ENCODE data around the gene SPATA9. TPM values are rescaled to one million over a fixed set of nuclear protein-coding genes. Genes with fewer than 3 reads are reported as not detected.

Gene SPATA9
- total RNA-seq, 1 donor from 2014 or later: not detected

DNA sequence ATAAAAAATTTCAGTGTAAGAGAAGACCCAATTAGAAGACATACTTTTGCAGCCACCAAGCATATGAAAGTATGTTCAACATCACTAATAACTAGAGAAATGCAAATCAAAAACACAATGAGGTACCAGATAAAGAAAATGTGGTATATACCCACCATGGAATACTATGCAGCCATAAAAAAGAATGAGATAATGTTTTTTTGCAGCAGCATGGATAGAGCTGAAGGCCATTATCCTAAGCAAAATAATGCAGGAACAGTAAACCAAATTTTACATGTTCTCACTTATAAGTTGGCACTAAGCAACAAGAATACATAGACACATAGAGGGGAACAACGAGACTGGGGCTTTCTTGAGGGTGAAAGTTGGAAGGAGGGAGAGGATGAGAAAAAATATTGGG is 6.9 kb upstream of the SPATA9 start:
- no peak for DNase-seq (ENCODE audit: extremely low read depth, low read depth, low spot score)

DNA sequence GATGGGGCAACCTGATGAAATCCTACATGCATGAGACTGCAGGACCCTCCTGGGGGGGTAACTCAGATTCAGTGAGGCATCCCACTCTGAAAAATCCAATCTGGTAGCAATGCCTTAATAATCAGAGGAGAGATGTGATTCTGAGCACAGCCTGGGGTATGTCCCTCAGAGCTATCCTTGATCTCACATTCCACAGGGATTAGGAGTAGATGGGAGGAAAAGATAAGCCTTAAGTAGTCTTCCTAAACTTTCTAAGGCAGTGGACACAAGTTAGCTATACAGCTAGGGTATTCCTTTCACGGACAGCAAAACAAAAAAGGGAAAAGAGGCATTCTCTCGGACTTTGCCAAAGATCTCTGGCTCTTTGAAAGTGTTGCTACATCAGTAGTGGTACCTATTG is 3.9 kb upstream of the SPATA9 start:
- no peak for DNase-seq (ENCODE audit: extremely low read depth, low read depth, low spot score)

DNA sequence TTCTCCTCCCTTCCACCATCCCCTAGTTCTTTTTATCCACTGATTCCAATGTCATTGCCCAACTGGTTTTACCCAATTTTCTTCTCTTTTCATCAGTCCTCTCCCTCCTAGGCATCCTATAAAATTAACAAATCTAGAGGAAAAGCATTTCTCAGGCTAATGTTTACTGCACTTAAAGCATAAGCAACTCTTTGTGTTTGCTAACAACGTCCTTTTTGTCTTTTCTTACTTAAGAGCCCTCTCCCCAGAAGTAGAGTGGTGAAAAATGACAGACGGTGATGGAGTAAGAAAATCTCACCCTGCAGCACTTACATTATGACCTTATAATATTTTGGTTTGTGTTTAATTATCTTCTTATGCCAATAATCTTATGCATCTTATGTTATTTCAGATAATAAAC is 1.6 kb upstream of the SPATA9 start:
- no peak for DNase-seq (ENCODE audit: extremely low read depth, low read depth, low spot score)

DNA sequence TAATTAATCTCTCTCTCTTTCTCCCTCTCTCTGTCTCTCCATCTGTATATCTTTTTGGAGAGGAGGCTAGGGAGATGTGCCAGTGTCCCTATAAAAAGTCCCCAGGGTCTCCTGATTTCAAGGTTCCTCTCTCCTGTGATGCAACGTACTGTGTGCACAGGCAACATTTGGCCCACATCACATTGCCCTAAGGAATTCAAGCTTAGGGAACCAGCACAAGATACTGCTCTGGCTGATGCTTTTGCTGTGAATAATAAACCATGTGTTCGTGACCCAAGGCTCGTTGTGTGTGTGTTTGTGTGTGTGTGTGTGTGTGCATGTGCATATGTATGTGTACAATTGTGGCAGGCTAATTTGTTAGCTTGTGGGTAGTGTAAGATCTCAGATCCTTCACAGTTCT is 9.7 kb downstream of the SPATA9 start:
- no peak for DNase-seq (ENCODE audit: extremely low read depth, low read depth, low spot score)

DNA sequence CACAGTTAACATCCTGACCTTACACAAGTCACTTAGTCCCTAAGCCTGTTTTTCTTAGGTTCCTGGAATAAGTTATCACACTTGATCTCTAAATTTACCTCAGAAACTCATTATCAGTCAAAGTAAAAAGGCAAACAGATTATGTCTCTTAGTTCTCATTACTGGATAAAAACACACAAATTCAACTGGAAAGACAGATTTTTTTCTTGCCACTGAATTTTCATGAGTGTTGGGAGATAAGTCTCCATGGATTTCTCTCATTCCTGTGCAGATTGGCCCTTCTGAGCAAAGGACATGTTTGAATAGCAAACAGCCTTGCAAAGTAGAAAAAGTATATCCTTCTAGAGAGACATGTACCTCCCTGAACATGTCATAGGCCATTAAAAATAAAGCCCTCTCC is 10.2 kb downstream of the SPATA9 start:
- no peak for DNase-seq (ENCODE audit: extremely low read depth, low read depth, low spot score)

DNA sequence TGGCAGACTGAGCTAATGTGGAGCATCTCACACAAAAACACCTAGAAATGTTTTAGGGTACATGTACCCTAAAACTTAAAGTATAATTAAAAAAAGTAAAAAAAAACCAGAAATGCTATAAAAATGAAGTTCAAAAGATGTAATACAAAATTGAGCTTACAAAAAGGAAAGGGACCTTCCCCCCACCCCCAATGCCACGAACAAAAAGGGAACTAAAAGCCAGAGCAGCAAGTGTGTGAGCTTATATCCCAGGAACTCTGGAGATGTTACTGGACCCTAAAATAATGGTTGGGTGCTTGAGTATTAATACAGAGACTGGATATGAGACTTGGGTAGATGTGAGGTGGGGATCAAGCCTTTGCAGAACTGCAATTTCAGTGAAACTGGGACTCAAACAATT is 11.0 kb downstream of the SPATA9 start:
- DNase-seq (ENCODE audit: extremely low read depth, low read depth, low spot score): no peak

DNA sequence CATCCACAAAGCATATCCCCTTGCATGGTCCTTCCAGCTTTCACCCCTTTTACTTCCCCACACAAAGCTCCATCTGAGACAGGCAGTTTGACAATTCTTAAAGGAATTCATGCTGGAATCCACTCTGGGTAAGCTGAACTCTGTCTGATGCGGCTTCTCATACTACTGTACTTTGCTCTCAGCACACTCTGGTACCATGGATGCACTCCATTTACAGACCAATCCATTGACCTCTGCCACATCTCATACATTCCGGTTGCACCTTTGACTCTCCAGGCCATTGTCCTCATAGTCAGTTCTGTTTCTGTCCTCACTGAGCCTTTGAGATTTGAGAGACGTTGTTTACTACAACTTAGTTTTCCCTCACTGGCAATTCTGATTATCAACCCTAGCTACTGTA is 12.2 kb downstream of the SPATA9 start:
- no peak for DNase-seq (ENCODE audit: extremely low read depth, low read depth, low spot score)

DNA sequence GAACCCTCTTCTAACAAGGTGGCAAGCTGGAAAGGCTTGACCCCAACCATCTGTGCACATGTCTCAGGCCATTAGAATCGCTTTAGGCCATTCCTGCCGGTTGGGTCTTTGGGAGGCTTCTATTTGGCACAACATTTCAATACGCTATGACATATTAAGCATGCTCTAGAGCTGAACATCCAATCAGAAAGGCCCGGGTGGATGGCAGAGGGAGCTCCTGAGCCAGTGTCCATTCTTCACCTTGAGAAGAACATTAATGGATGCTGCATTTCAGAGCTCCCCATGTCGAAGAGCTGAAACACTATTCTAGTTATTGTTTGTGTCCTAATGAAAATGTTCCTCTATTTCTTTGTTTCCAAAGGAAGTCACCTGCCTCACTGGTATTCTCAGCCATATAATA is 12.8 kb downstream of the SPATA9 start:
- no peak for DNase-seq (ENCODE audit: extremely low read depth, low read depth, low spot score)

DNA sequence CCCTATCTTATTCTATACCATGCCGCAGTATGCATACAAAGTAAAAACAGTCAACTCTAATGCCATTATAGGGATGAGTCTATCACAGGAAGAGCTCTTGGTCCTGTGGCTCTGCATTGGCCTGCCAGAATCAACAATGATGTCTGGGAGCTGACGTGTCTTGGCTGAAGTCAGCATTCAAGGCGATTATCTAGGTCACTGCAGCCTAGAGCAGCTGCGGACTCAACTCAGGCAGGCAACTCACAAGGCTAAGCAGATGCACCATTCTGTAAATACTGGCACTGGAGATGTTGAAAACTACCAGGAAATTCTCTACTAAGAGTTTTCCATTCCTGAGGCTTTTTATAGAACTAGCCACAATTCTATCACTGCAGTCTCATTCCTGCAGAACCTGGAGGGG is 13.3 kb downstream of the SPATA9 start:
- peak; percentile 47 for DNase-seq (ENCODE audit: extremely low read depth, low read depth, low spot score)

DNA sequence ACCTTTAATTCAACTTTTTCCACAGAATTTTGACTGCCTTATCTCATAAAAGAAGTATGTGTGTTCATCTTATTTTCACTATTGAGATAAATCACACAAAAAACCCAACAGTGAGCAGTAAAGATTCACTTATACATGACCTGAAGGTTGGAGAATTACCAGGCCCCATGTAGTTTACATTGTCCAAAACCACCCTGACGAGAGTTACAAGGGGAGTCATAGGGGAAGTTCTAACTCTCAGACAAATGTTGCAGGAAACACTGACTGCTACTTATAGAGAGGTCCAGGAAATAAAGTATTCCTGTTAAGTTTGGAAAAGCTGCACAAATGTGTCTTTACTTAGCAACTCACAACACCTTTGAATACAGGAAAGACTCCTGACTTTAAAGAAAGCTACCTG is 14.1 kb downstream of the SPATA9 start:
- peak; percentile 41 for DNase-seq (ENCODE audit: extremely low read depth, low read depth, low spot score)

DNA sequence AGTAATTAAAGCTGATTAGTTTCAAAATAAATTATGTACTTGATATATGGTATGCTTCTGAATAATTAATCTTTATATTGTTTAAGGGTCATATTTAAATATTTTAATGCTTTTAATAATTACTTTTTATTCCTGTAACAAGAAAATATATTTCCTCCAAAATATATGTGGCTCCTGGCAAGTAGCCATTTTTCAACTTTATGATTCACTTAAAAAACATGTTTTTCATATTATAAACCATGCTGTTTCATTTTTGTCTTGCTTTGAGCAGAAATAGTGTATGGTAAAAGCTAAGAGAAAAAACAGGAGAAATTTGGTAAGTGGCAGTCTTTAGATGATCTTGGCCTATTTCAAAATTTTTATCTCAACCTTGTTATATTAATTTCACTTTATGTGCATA is 14.6 kb downstream of the SPATA9 start:
- DNase-seq (ENCODE audit: extremely low read depth, low read depth, low spot score): no peak

DNA sequence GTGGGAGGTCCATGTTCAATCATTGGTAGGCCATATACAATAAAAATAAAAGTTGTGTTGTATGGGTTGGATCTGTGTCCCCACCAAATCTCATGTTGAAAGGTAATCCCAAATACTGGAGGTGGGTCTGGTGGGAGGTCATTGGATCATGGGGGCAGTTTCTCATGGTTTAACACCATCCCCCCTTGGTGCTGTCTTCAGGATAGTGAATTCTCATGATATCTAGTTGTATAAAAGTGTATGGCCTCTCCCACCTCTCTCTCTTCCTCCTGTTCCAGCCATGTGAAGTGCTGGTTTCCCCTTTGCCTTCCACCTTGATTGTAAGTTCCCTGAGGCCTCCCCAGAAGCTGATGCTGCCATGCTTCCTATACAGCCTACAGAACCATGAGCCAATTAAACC is 15.1 kb downstream of the SPATA9 start:
- no peak for DNase-seq (ENCODE audit: extremely low read depth, low read depth, low spot score)

DNA sequence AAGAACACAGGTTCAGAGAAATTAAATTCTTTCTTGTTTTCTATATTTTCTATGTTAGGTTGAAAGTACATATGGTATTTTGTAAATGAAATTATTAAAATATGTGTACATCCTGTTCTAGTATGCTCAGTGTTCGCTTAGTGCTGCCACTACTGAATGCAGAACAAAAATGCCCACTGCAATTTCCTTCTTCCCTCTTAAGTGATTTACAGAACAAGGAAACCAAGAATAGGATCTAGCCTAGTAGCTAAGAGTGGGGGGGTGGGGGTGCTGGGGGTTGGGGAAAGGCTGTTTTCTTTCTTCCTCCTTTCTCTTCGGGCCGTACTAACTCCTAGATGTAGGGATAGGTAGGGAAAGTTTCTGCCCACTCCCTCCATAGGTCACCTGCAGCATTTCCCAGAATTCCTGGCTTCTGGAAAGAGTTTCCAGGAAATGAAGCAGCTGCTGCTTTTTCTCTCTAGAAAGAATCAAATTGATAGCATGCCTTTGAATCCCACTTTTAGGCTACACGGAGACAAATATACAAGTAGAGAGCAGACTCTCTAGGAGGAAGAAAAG is 15.7 kb downstream of the SPATA9 start:
- DNase-seq (ENCODE audit: extremely low read depth, low read depth, low spot score): no peak

DNA sequence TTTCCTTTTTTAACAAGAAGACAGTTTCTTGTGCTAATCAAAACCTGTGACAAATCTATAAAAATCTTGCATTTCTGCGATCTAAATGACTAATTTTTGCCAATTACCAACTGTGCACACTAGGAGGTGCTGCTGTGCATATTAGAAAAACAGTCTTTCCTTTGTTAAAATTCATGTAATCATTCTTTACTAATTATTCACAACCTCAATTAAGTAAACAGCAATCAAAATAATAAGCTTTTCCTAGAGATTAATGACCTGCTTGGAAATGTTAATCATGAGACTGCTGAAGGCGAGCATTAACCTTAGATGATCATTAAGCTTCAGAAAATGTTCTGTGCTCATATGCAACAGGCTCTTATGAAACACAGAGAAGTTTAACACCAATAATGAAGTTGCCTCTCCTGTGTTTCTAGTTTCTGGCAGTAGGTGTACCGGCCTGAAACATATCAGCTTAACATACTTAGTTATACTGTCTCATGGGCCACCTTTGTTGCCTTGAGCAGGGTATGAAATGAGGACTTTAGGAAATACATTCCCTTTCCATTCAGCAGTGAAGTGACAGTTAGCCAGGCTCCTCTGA is 18.5 kb downstream of the SPATA9 start:
- peak; percentile 36 for DNase-seq (ENCODE audit: extremely low read depth, low read depth, low spot score)

DNA sequence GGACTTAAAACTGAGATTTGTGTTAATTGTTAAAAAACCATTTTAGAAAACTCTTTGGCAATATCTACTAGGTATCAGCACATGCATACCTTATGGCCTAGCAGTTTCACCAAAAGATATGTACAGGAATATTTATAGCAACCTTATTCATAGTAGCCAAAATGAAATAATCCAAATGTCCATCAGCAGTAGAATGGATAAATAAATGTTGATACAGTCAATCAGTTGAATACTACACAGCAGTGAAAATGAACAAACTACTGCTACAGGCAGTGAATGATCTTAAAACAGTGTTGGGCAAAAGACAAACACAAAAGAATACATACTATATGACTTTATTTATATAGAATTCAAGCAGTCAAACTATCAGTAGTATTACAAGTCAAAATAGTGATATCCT is 19.8 kb downstream of the SPATA9 start:
- DNase-seq (ENCODE audit: extremely low read depth, low read depth, low spot score): no peak

DNA sequence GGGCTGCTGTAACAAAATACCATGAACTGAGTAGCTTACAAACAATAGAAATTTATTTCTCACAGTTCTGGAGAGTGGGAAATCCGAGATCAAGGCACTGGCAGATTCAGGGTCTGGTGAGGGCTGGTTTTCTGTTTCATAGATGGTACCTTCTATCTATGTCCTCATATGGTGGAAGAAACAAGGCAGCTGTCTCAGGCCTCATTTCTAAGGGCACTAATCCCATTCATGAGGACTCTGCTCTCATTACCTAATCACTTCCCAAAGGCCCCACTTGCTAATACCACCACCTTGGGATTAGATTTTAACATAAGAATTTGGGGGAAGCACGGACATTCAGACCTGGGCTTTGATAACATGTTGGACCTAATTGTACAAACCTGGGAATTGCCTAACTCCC is 22.7 kb downstream of the SPATA9 start:
- DNase-seq (ENCODE audit: extremely low read depth, low read depth, low spot score): no peak

DNA sequence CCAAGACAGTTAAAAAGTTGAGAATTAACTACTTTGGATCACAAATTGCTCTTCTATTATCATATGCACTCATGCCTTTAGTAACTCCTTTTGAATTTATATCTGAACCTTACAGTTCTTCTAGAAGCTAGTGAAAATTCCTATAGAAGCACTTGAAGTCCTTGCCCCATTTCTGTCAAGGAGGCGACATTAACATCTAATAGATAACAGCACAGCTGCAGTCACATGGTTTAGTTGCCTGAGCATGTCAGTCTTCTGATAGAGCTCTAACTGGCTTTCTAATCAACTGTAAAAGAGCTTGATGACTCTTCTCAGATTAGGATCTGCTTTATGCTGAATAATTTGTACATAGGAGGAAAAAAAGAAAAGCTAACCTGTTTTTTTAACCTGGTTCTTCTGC is 27.2 kb downstream of the SPATA9 start:
- DNase-seq (ENCODE audit: extremely low read depth, low read depth, low spot score): no peak

DNA sequence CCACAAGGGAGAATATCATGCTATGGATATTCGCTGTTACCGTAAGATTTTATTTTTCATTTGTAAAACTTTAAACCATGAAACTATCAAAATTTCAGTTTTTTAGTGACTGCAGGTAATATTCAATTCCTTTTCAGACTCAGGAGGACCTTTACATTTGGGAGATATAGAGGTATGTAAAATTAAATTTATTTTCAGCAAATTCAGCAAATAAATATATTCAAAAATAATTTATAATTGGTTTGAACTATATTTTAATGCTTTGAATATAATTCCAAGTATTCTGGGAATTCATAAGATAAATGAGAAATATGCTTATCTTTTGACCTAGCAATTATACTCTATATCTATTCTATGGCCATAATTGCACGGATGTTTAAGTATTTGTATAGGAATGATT is 28.6 kb downstream of the SPATA9 start:
- no peak for DNase-seq (ENCODE audit: extremely low read depth, low read depth, low spot score)

DNA sequence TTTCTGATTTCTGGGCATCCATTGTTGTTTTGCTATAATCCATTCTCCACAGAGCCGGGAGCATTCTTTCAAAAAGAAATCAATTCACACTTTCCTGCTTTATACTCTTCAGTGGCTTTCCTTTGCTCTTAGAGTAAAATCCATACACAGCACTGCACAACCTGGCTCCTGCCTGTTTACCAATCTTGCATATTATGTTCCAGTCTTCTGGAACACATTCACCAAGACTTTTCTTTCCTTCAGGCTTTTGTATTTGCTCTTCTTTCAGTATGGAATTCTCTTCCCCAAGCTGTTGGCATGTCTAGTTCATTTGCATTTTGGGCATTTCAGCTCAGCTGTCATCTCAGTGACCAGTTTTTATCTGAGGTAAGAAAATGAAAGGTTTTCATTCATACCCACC is 29.9 kb downstream of the SPATA9 start:
- DNase-seq (ENCODE audit: extremely low read depth, low read depth, low spot score): no peak

DNA sequence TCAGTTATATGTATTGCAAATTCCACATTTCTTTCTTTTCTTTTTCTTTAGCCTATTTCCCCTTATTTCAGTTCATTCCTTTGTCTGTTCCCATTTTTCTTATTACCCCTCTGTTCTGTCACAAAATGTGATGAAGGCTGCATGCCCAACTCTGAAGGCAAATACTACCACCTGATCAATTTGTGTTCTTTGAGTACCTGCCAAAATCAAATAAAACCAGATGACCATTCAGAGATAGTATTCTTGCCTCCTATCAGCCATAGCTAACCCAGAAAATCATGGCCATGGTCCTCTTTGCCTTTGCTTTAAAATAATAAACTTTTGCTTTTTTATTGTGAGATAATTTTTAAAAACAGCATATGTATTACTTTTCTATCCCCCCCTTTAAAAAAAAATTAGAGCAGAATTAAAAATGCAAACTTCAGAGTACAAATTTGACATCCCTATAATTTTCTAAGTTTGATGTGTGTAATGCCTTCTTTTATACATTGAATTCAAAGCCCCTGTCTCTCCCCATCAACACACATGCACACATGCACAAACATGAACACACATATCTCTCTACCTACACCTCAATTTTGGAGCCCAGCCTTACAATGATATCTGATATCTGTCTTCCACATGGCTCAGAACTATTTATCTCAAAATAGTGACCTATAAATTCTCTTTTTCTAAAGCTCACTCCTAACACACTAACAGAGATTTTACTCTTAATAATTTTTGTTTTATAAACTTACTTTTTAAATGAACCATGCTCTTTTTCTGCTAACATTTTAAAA is 32.8 kb downstream of the SPATA9 start:
- DNase-seq (ENCODE audit: extremely low read depth, low read depth, low spot score): no peak

DNA sequence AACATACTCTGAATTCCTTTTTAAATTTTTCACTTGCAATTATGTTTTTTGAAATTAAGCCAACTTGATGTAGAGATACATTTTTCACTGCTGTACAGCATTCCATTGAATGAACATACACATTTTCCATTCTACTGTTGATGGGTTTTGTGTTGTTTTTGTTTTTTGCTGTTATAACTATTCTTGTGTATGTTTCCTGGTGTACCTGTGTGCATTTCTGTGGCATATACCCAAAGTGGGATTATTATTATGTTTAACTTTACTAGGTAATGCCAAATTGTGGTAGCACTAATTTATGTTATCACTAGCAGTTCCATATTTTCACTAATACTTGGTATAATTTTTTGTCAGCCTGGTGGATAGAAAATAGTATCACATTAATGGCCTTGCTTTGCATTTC is 33.5 kb downstream of the SPATA9 start:
- no peak for DNase-seq (ENCODE audit: extremely low read depth, low read depth, low spot score)
